K562 (cell line): ENCODE data around the gene ZSCAN32. TPM values are rescaled to one million over a fixed set of nuclear protein-coding genes. Genes with fewer than 3 reads are reported as not detected.

Experiments
- MGA ChIP-seq: fragments of 450-650 bp; IDR thresholded peaks from 2 replicates; pipeline ENCODE4 v1.6.1; 2016; ENCODE audit warnings: mild to moderate bottlenecking, moderate library complexity
- polyA plus RNA-seq, 8 experiments: library from polyadenylated mRNA; depleted of rRNA in 4 of 8; stranded (reverse) in 5 of 8; unstranded in 3 of 8; fragments of >200 nt; fragmentation: Nextera tagmentation in 2 of 8; fragmentation: Illumina TruSeq in 1 of 8; extraction: Ambion mirVana in 2 of 8; extraction: Trizol in 1 of 8; gene quantifications; 2 replicates each; pipeline versions ENCODE4 v1.2.1 to v1.2.3, GENCODE V29; 2011 to 2014; ENCODE audit warnings: inconsistent platforms in 1 of 8, missing spikeins in 1 of 8
- total RNA-seq, 7 experiments: library from RNA; depleted of rRNA in 6 of 7; stranded (reverse); fragments of >200 nt in 6 of 7; fragmentation: Illumina TruSeq in 2 of 7; extraction: Trizol in 2 of 7; gene quantifications; 2 replicates each; pipeline versions ENCODE4 v1.2.1 to v1.2.3, GENCODE V29; 2011 to 2021; ENCODE audit warnings: low replicate concordance in 1 of 7

Gene ZSCAN32
- total and polyA plus RNA-seq, 9 of the 15 experiments (the other 6 are each of a cell fraction or from before 2014, with no cell fraction given) = 16.0 to 29.4 (median 19.2) TPM

- peak; percentile 47; the same call in 1 of the 2 replicates for TF ChIP-seq MGA
Observed at GRCh38 chr16:3431779-3432219, 31.0 kb upstream of the ZSCAN32 start (continued).
